ENCODE results near the gene ARMH4.

GRCh38 chr14:58198086-58198485, 46.1 kb upstream of the ARMH4 start:
- TF ChIP-seq ZNF274 (IDR thresholded peaks at IDR 0.05; ENCODE audit: low read depth, low read length) (no peak), YY1 (IDR thresholded peaks at IDR 0.05; ENCODE audit: insufficient read depth, insufficient read length) (no peak), SUZ12 (IDR thresholded peaks at IDR 0.05; ENCODE audit: extremely low read depth, insufficient read depth, insufficient read length) (no peak)
